Measurements from ENCODE around the gene PBRM1. TPM values are rescaled to one million over a fixed set of nuclear protein-coding genes. Genes with fewer than 3 reads are reported as not detected.

PBRM1 gene
- total RNA-seq, 2 experiments from 2014 or later: 47.6 to 48.1 TPM

DNA sequence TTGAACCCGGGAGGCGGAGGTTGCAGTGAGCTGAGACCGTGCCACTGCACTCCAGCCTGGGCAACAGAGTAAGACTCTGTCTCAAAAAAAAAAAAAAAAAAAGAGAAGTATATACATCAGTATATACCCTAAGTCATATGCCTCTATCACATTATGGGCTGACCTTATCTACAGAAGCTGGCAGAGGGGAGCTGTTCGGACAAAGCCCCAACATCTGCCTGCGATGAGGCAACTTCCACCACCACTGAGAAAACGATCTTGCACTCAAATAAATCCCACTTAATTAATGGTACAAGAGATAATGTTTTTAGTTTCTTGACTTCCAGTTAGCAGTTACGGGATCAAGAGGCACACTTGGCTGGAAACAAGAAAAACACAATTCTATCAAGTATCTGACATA lies 17.6 kb upstream of the PBRM1 start:
- Mint-ChIP-seq H3K4me3 (peak overlapping the region; percentile 96), H3K27me3 (no peaks in the 10 kb centered on the region), H3K9me3 (no peaks in the 10 kb centered on the region), H3K27ac (peak overlapping the region; percentile 17), H3K4me1 (ENCODE audit: low read depth) (peaks cover 40% of the 10 kb centered on the region), H3K36me3 (ENCODE audit: low read depth) (peaks cover 41% of the 10 kb centered on the region)
- no peak overlapping the region for H3K27ac ChIP-seq (ENCODE audit: low read depth in 1 of 2, low read length in 2 of 2)
- H3K27me3 ChIP-seq (ENCODE audit: control insufficient read depth in 1 of 2, insufficient read depth in 2 of 2, low read length in 2 of 2): no peaks in the 10 kb centered on the region
- intact Hi-C loops (cut with DNase I, micrococcal nuclease): loop anchor here in 1 of 2 experiments (10.0 kb wide), 2 partner anchors 641 to 709 kb away; partner anchors contain the start of genes DCP1A and RPL29
- DNase-seq (no peak), ATAC-seq (ENCODE audit: poor library complexity) (no peak)
- CTCF ChIA-PET: no interaction called here
- TF ChIP-seq, protein P1, sequence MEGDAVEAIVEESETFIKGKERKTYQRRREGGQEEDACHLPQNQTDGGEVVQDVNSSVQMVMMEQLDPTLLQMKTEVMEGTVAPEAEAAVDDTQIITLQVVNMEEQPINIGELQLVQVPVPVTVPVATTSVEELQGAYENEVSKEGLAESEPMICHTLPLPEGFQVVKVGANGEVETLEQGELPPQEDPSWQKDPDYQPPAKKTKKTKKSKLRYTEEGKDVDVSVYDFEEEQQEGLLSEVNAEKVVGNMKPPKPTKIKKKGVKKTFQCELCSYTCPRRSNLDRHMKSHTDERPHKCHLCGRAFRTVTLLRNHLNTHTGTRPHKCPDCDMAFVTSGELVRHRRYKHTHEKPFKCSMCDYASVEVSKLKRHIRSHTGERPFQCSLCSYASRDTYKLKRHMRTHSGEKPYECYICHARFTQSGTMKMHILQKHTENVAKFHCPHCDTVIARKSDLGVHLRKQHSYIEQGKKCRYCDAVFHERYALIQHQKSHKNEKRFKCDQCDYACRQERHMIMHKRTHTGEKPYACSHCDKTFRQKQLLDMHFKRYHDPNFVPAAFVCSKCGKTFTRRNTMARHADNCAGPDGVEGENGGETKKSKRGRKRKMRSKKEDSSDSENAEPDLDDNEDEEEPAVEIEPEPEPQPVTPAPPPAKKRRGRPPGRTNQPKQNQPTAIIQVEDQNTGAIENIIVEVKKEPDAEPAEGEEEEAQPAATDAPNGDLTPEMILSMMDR (IDR thresholded peaks at IDR 0.05): no peak
- H3K4me1 ChIP-seq (ENCODE audit: insufficient read depth, low read length): peaks cover 39% of the 10 kb centered on the region
- POLR2A ChIA-PET: no interaction called here
- peaks cover 19% of the 10 kb centered on the region for H3K36me3 ChIP-seq (ENCODE audit: insufficient read depth, low read length)
- H3K9me3 ChIP-seq (ENCODE audit: control insufficient read depth in 1 of 2, insufficient read depth in 1 of 2, low read length in 2 of 2): no peaks in the 10 kb centered on the region
- H3K4me3 ChIP-seq (ENCODE audit: low read length): no peak overlapping the region

DNA sequence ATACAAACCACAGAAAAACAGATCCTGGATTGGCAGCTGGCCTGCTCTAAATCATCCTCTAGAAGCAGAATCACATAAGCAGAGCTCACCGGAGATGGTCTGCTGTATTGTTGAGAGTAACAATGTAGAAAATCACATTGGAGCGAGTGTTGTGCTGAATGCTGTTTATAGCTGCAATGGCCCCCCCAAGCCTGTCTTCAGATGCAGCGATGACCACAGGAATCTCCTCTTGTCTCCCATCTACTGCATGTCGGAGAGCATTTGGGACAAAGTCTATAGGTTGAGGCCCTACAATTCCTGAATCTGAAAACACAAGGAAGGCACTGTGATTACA lies 11.9 kb upstream of the PBRM1 start:
- H3K4me1 ChIP-seq (ENCODE audit: insufficient read depth, low read length): peaks cover 5% of the 10 kb centered on the region
- H3K9me3 Mint-ChIP-seq: no peaks in the 10 kb centered on the region
- ChIA-PET POLR2A (interaction anchor here (0.5 kb wide), 1 partner anchor 71 kb away, joined by 3 read pairs; no protein-coding TSS in a partner anchor), CTCF (no interaction called here)
- TF ChIP-seq, protein P1 (IDR thresholded peaks at IDR 0.05): no peak
- no peaks in the 10 kb centered on the region for H3K4me1 Mint-ChIP-seq (ENCODE audit: low read depth)
- H3K36me3 Mint-ChIP-seq (ENCODE audit: low read depth): peaks cover 63% of the 10 kb centered on the region
- intact Hi-C loops (cut with DNase I, micrococcal nuclease): no loop called here
- H3K4me3 ChIP-seq (ENCODE audit: low read length): no peak overlapping the region
- H3K36me3 ChIP-seq (ENCODE audit: insufficient read depth, low read length): peaks cover 62% of the 10 kb centered on the region
- ATAC-seq (ENCODE audit: poor library complexity) (no peak), DNase-seq (no peak)
- no peak overlapping the region for H3K27ac ChIP-seq (ENCODE audit: low read depth in 1 of 2, low read length in 2 of 2)
- H3K27me3 ChIP-seq (ENCODE audit: control insufficient read depth in 1 of 2, insufficient read depth in 2 of 2, low read length in 2 of 2): no peaks in the 10 kb centered on the region
- H3K4me3 Mint-ChIP-seq: no peak overlapping the region
- no peaks in the 10 kb centered on the region for H3K9me3 ChIP-seq (ENCODE audit: control insufficient read depth in 1 of 2, insufficient read depth in 1 of 2, low read length in 2 of 2)
- H3K27ac Mint-ChIP-seq: peak overlapping the region; percentile 31
- no peaks in the 10 kb centered on the region for H3K27me3 Mint-ChIP-seq

DNA sequence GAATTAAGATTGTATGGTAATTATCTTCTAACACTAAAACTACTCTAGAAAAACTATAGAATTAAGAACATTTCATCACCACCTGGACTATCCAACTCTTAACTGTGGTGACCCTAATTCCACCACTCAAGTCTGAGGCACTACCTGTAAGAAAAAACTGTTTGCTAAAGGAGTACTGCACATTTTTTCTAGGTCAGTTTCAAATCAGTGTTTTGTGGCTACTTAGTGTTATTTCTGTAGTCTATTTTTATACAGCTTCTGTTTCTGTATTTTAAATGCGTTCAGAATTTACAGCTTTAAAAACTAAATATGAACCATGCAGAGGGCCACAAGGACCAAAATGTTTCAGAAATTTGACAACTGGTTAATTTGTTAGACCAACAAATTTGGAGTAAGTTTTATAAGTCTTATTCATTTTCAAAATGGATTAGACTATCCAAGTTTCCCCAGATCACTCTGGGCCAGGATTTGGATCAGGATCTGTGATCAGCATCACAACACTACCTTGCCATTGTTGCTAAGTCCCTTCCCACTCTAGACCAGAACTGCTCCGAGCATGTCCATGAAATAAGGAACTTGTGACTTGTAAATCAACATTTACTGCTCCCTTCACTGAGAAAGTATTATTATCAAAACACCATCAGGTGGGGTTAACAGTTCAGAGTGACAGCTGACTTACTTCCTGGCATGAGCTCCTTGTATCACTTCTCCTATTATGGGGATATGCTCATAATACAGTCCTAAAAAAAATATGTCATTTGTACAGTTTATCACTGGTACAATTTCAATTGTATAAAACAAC lies 11.3 kb upstream of the PBRM1 start:
- Histone ChIP-seq H3K4me3 (ENCODE audit: low read length) (no peak overlapping the region), H3K4me1 (ENCODE audit: insufficient read depth, low read length) (no peaks in the 10 kb centered on the region), H3K27me3 (ENCODE audit: control insufficient read depth in 1 of 2, insufficient read depth in 2 of 2, low read length in 2 of 2) (no peaks in the 10 kb centered on the region), H3K27ac (ENCODE audit: low read depth in 1 of 2, low read length in 2 of 2) (no peak overlapping the region), H3K36me3 (ENCODE audit: insufficient read depth, low read length) (peaks cover 66% of the 10 kb centered on the region), H3K9me3 (ENCODE audit: control insufficient read depth in 1 of 2, insufficient read depth in 1 of 2, low read length in 2 of 2) (no peaks in the 10 kb centered on the region)
- Mint-ChIP-seq H3K27me3 (no peaks in the 10 kb centered on the region), H3K9me3 (no peaks in the 10 kb centered on the region), H3K4me3 (no peak overlapping the region), H3K27ac (no peak overlapping the region), H3K4me1 (ENCODE audit: low read depth) (no peaks in the 10 kb centered on the region), H3K36me3 (ENCODE audit: low read depth) (peaks cover 69% of the 10 kb centered on the region)
- POLR2A ChIA-PET: interaction anchor here (0.5 to 3.1 kb wide), 2 partner anchors 8 to 70 kb away, joined by 3 to 11 read pairs; partner anchors contain the start of genes GLT8D1 and SPCS1
- CTCF ChIA-PET: interaction anchor here (1.3 kb wide), 1 partner anchor 8 kb away, joined by 3 read pairs; no protein-coding TSS in a partner anchor
- TF ChIP-seq, protein P1 (IDR thresholded peaks at IDR 0.05): no peak
- DNase-seq (no peak), ATAC-seq (ENCODE audit: poor library complexity) (no peak)
- intact Hi-C loops (cut with DNase I, micrococcal nuclease): no loop called here
